IMR-90 (cell line): ENCODE data around the gene KIAA1143. TPM values are rescaled to one million over a fixed set of nuclear protein-coding genes. Genes with fewer than 3 reads are reported as not detected.

Experiments used
- ATAC-seq: fragments of 200-7000 bp; cut with Tn5 transposase; 2 replicates; pipeline ENCODE4 v1.9.1; 2020; ENCODE audit warnings: low read depth, mild to moderate bottlenecking, moderate library complexity
- BruUV-seq: library from RNA; stranded (reverse); fragments of 400-500 nt; replicated peaks from 2 replicates; lab custom pipeline; 2021; lab: Mats Ljungman, UMichigan
- CTCF ChIA-PET: fragments of 300-600 bp; formaldehyde crosslinking; extraction: SDS; loops from one replicate; lab custom pipeline; 2021; ENCODE audit warnings: antibody characterized with exemption; lab: Yijun Ruan, JAX
- POLR2A ChIA-PET: fragments of 300-600 bp; sonication (Branson Sonifier 250); formaldehyde crosslinking; loops from one replicate; lab custom pipeline; 2022; ENCODE audit warnings: antibody characterized with exemption; ENCODE audit not compliant: unreplicated experiment; lab: Charles Lee
- DNase-seq: peaks from one replicate; pipeline ENCODE4 v3.0.0; 2013
- H2AFZ ChIP-seq: replicated peaks from 2 replicates; pipeline ENCODE3; 2013; ENCODE audit warnings: low read length, mild to moderate bottlenecking; ENCODE audit not compliant: poor library complexity
- H2AK5ac ChIP-seq: 2 replicates; pipeline ENCODE4 v1.6.1; 2013; ENCODE audit warnings: low read depth, low read length, inconsistent platforms
- H2AK9ac ChIP-seq: replicated peaks from 2 replicates; pipeline ENCODE3; 2013; ENCODE audit warnings: mild to moderate bottlenecking, low read depth, low read length, moderate library complexity; ENCODE audit not compliant: poor library complexity
- H2BK120ac ChIP-seq: 2 replicates; pipeline ENCODE4 v1.6.1; 2013; ENCODE audit warnings: low read depth, low read length, inconsistent platforms
- H2BK15ac ChIP-seq: 3 replicates; pipeline ENCODE4 v1.6.1; 2013; ENCODE audit warnings: low read depth, low read length, inconsistent platforms
- H2BK20ac ChIP-seq: 2 replicates; pipeline ENCODE4 v1.6.1; 2013; ENCODE audit warnings: low read depth, mild to moderate bottlenecking, inconsistent platforms, low read length, moderate library complexity
- H2BK5ac ChIP-seq: 2 replicates; pipeline ENCODE4 v1.6.1; 2013; ENCODE audit warnings: mild to moderate bottlenecking, low read depth, low read length, inconsistent platforms; ENCODE audit not compliant: poor library complexity, severe bottlenecking
- H3K14ac ChIP-seq: replicated peaks from 2 replicates; pipeline ENCODE4 v1.6.1; 2013; ENCODE audit warnings: low read depth, low read length, inconsistent platforms
- H3K18ac ChIP-seq: 2 replicates; pipeline ENCODE4 v1.6.1; 2013; ENCODE audit warnings: low read depth, low read length, control low read depth
- H3K23ac ChIP-seq: 2 replicates; pipeline ENCODE4 v1.6.1; 2013; ENCODE audit warnings: low read depth, low read length, inconsistent platforms
- H3K27ac ChIP-seq: 2 replicates; pipeline ENCODE4 v1.5.1; 2013; ENCODE audit warnings: mild to moderate bottlenecking, control low read depth, low read length; ENCODE audit not compliant: insufficient read depth
- H3K27me3 ChIP-seq: 2 replicates; pipeline ENCODE4 v1.6.1; 2013; ENCODE audit warnings: low read length; ENCODE audit not compliant: control insufficient read depth, insufficient read depth
- H3K36me3 ChIP-seq: 2 replicates; pipeline ENCODE4 v1.6.1; 2013; ENCODE audit warnings: low read length, mixed read lengths; ENCODE audit not compliant: control insufficient read depth, insufficient read depth
- H3K4ac ChIP-seq: 2 replicates; pipeline ENCODE4 v1.6.1; 2013; ENCODE audit warnings: low read depth, low read length, inconsistent platforms
- H3K4me1 ChIP-seq: 2 replicates; pipeline ENCODE4 v1.6.1; 2013; ENCODE audit warnings: low read length, mixed read lengths; ENCODE audit not compliant: control insufficient read depth, insufficient read depth
- H3K4me2 ChIP-seq: 2 replicates; pipeline ENCODE4 v1.6.1; 2013; ENCODE audit warnings: low read depth, mild to moderate bottlenecking, control low read depth, low read length, moderate library complexity
- H3K4me3 ChIP-seq: 2 replicates; pipeline ENCODE4 v1.5.1; 2013; ENCODE audit warnings: low read depth, mild to moderate bottlenecking, control low read depth, low read length, moderate library complexity; ENCODE audit not compliant: insufficient read depth
- H3K56ac ChIP-seq: 2 replicates; pipeline ENCODE4 v1.6.1; 2013; ENCODE audit warnings: low read length, inconsistent platforms; ENCODE audit not compliant: insufficient read depth; ENCODE audit errors: extremely low read depth
- H3K79me1 ChIP-seq, 2 experiments: 2 replicates each; pipeline ENCODE4 v1.6.1; 2013; ENCODE audit warnings: low read length in 2 of 2, inconsistent platforms in 1 of 2, low read depth in 1 of 2
- H3K9ac ChIP-seq: 2 replicates; pipeline ENCODE4 v1.6.1; 2013; ENCODE audit warnings: low read depth, low read length, control low read depth
- H3K9me1 ChIP-seq: 2 replicates; pipeline ENCODE4 v1.6.1; 2013; ENCODE audit warnings: low read length, inconsistent platforms; ENCODE audit not compliant: insufficient read depth
- H3K9me3 ChIP-seq: 2 replicates; pipeline ENCODE4 v1.6.1; 2013; ENCODE audit warnings: low read length; ENCODE audit not compliant: control insufficient read depth, insufficient read depth
- H4K20me1 ChIP-seq: 2 replicates; pipeline ENCODE4 v1.6.1; 2013; ENCODE audit warnings: low read length, inconsistent platforms; ENCODE audit not compliant: insufficient read depth
- H4K5ac ChIP-seq: 2 replicates; pipeline ENCODE4 v1.6.1; 2013; ENCODE audit warnings: mild to moderate bottlenecking, low read depth, low read length, control low read depth
- H4K8ac ChIP-seq, 2 experiments: 2 replicates each; pipeline ENCODE4 v1.6.1; 2013; ENCODE audit warnings: low read depth in 2 of 2, low read length in 2 of 2, control low read depth in 1 of 2, inconsistent platforms in 1 of 2
- H4K91ac ChIP-seq: 2 replicates; pipeline ENCODE4 v1.6.1; 2013; ENCODE audit warnings: low read depth, low read length, inconsistent platforms; ENCODE audit not compliant: insufficient read depth
- MAZ ChIP-seq: IDR thresholded peaks from 2 replicates; pipeline ENCODE4 v1.6.1; 2012; ENCODE audit warnings: low read depth, mild to moderate bottlenecking, low read length, improper control_type of control experiment, moderate library complexity, borderline replicate concordance
- POLR2A ChIP-seq: IDR thresholded peaks from 2 replicates; pipeline ENCODE4 v1.6.1; 2012; ENCODE audit warnings: mild to moderate bottlenecking, low read depth, low read length
- RAD21 ChIP-seq: IDR thresholded peaks from 2 replicates; pipeline ENCODE4 v1.6.1; 2012; ENCODE audit warnings: low read length, improper control_type of control experiment
- RCOR1 ChIP-seq: IDR thresholded peaks from 2 replicates; pipeline ENCODE4 v1.6.1; 2012; ENCODE audit warnings: mild to moderate bottlenecking, low read length, improper control_type of control experiment; ENCODE audit not compliant: insufficient replicate concordance
- RFX5 ChIP-seq: IDR thresholded peaks from 2 replicates; pipeline ENCODE4 v1.8.0; 2012; ENCODE audit warnings: low read depth, mild to moderate bottlenecking, low read length, moderate library complexity
- SMC3 ChIP-seq: fragments of 150-350 bp; IDR thresholded peaks from 2 replicates; pipeline ENCODE4 v1.6.1; 2016; ENCODE audit warnings: low read depth, mild to moderate bottlenecking, antibody characterized with exemption, low read length, moderate library complexity
- WGBS, 2 experiments: methylation state at CpG; one replicate each; pipeline versions ENCODE4 v1.1.5 to v1.1.7; 2013; ENCODE audit warnings: missing lambda C conversion rate in 2 of 2; ENCODE audit not compliant: insufficient read length in 1 of 2; ENCODE audit errors: extremely low coverage in 2 of 2; 5-methylcytosine and 5-hydroxymethylcytosine counted together
- dilution Hi-C: fragments of 300-500 bp; cut with HindIII; formaldehyde crosslinking; loops from one replicate; pipeline ENCODE4 v1.14.3; 2018; ENCODE audit warnings: low sequenced_read_pairs; ENCODE audit not compliant: unreplicated experiment
- in situ Hi-C: fragments of 300-500 bp; cut with MboI; formaldehyde crosslinking; loops from 3 replicates; pipeline ENCODE4 v1.14.3; 2019; ENCODE audit warnings: low sequenced_read_pairs, inconsistent platforms, mixed read lengths
- intact Hi-C: fragments of 100-400 bp; cut with micrococcal nuclease; formaldehyde crosslinking; loops from 2 replicates; pipeline ENCODE4 v1.10.0; 2022
- polyA plus RNA-seq, 3 experiments: library from polyadenylated mRNA; depleted of rRNA; stranded (reverse); fragments of >200 nt; gene quantifications; 2 replicates each; pipeline ENCODE4 v1.2.3, GENCODE V29; 2012; ENCODE audit warnings: low replicate concordance in 1 of 3
- total RNA-seq: library from RNA; depleted of rRNA; stranded (reverse); fragments of >200 nt; gene quantifications from 2 replicates; pipeline ENCODE4 v1.2.3, GENCODE V29; 2012
- TF ChIP-seq, protein P1 (sequence below): fragments of 150-350 bp; IDR thresholded peaks from 2 replicates; pipeline ENCODE4 v1.6.1; 2017; ENCODE audit warnings: mild to moderate bottlenecking, antibody characterized with exemption, low read length, low read depth

Gene KIAA1143
- total and polyA plus RNA-seq, 2 of the 4 experiments (the other 2 are of a cell fraction), result 6.2 to 16.8 TPM

DNA sequence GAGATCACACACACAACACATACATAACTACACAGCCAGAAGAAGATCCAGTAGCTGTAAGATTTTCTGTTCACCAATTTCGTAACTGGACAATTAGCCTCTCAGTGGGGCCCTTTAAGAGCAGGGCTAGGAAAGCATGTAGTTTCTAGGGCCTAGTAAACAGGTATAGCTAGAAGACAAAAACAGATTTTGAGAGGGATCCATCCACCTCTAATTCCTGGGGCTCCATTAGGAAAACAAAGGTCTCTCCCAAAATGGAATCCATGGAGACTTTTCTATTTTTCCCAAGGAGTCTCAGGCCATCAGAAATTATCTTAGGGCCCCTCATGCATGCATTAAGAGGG, 10.7 kb upstream of the KIAA1143 start:
- H2AFZ ChIP-seq, result no peak overlapping the region
- H3K36me3 ChIP-seq, result peaks cover 9% of the 10 kb centered on the region; the same call in 1 of the 2 replicates
- no peak overlapping the region for H3K27ac ChIP-seq
- no peak overlapping the region for H3K56ac ChIP-seq
- dilution Hi-C loops, result no loop called here
- no TSS peak for BruUV-seq
- no peak overlapping the region for H2BK15ac ChIP-seq
- no peak for ATAC-seq
- in situ Hi-C loops, result no loop called here
- H3K4me3 ChIP-seq, result no peak overlapping the region
- WGBS, 2 experiments, result no CpG with 5 or more reads among the region's 1 CpG
- CTCF ChIA-PET, result no interaction called here
- H2BK5ac ChIP-seq, result no peak overlapping the region
- no peaks in the 10 kb centered on the region for H3K9me1 ChIP-seq
- no peak overlapping the region for H2BK120ac ChIP-seq
- H2AK9ac ChIP-seq, result no peak overlapping the region
- no peak overlapping the region for H3K23ac ChIP-seq
- no peak overlapping the region for H3K14ac ChIP-seq
- no peak overlapping the region for H2AK5ac ChIP-seq
- H3K27me3 ChIP-seq, result no peaks in the 10 kb centered on the region
- H4K91ac ChIP-seq, result no peak overlapping the region
- no peak overlapping the region for H4K5ac ChIP-seq
- H2BK20ac ChIP-seq, result no peak overlapping the region
- no peak for TF ChIP-seq MAZ
- no peak for TF ChIP-seq RAD21
- no peak for TF ChIP-seq POLR2A
- TF ChIP-seq SMC3, result no peak
- no peak for TF ChIP-seq RCOR1
- TF ChIP-seq, protein P1, sequence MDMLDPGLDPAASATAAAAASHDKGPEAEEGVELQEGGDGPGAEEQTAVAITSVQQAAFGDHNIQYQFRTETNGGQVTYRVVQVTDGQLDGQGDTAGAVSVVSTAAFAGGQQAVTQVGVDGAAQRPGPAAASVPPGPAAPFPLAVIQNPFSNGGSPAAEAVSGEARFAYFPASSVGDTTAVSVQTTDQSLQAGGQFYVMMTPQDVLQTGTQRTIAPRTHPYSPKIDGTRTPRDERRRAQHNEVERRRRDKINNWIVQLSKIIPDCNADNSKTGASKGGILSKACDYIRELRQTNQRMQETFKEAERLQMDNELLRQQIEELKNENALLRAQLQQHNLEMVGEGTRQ, result no peak
- no peak for TF ChIP-seq RFX5
- no peak for DNase-seq
- POLR2A ChIA-PET, result no interaction called here
- no peaks in the 10 kb centered on the region for H3K4me1 ChIP-seq
- no peak overlapping the region for H3K4me2 ChIP-seq
- H3K18ac ChIP-seq, result no peak overlapping the region
- H3K4ac ChIP-seq, result no peak overlapping the region
- no peak overlapping the region for H4K8ac ChIP-seq
- no peaks in the 10 kb centered on the region for H4K20me1 ChIP-seq
- intact Hi-C loops, result no loop called here
- peaks cover 23 to 41% of the 10 kb centered on the region in 2 experiments for H3K79me1 ChIP-seq
- peaks cover 17% of the 10 kb centered on the region for H3K9me3 ChIP-seq
- H3K9ac ChIP-seq, result no peak overlapping the region
